Neural cell (in vitro differentiated cells): ENCODE results near the gene ZNF687. TPM values are rescaled to one million over a fixed set of nuclear protein-coding genes. Genes with fewer than 3 reads are reported as not detected.

ENCODE experiments used
- H2AFZ ChIP-seq: fragments of 200-600, 300-800 bp; sonication (generic), shearing (Covaris generic); 2 replicates; pipeline ENCODE4 v1.6.0; 2014; ENCODE audit warnings: low read depth, mild to moderate bottlenecking, antibody characterized with exemption, low read length, moderate library complexity
- H3F3A ChIP-seq: fragments of 200-600 bp; shearing (Covaris generic); 2 replicates; pipeline ENCODE4 v1.6.1; 2016; ENCODE audit warnings: mild to moderate bottlenecking, moderate library complexity, mixed read lengths, antibody characterized with exemption, low read length; ENCODE audit not compliant: insufficient read depth, poor library complexity, severe bottlenecking
- H3K27ac ChIP-seq: fragments of 200-600, 300-800 bp; sonication (generic), shearing (Covaris generic); 2 replicates; pipeline ENCODE4 v1.5.1; 2014; ENCODE audit warnings: mild to moderate bottlenecking, low read length, moderate library complexity
- H3K27me3 ChIP-seq: fragments of 300-800, 200-600 bp; sonication (generic), shearing (Covaris generic); 2 replicates; pipeline ENCODE4 v1.6.0; 2014; ENCODE audit warnings: mild to moderate bottlenecking, low read depth, low read length, moderate library complexity; ENCODE audit not compliant: insufficient read depth
- H3K36me3 ChIP-seq: fragments of 300-800, 200-600 bp; sonication (generic), shearing (Covaris generic); 2 replicates; pipeline ENCODE4 v1.5.1; 2014; ENCODE audit warnings: mild to moderate bottlenecking, antibody characterized with exemption, low read length, moderate library complexity; ENCODE audit not compliant: insufficient read depth
- H3K4me2 ChIP-seq: fragments of 300-800, 200-600 bp; sonication (generic), shearing (Covaris generic); 2 replicates; pipeline ENCODE4 v1.6.0; 2014; ENCODE audit warnings: mild to moderate bottlenecking, low read length
- H3K4me3 ChIP-seq: fragments of 300-800, 200-600 bp; sonication (generic), shearing (Covaris generic); 2 replicates; pipeline ENCODE4 v1.5.1; 2014; ENCODE audit warnings: mild to moderate bottlenecking, low read length, moderate library complexity
- H3K79me2 ChIP-seq: fragments of 200-600 bp; shearing (Covaris generic); replicated peaks from 2 replicates; pipeline ENCODE4 v1.6.0; 2014; ENCODE audit warnings: mild to moderate bottlenecking, low read length, moderate library complexity; ENCODE audit not compliant: insufficient read depth
- H3K9ac ChIP-seq: fragments of 300-800, 200-600 bp; sonication (generic), shearing (Covaris generic); 2 replicates; pipeline ENCODE4 v1.6.1; 2016; ENCODE audit warnings: mild to moderate bottlenecking, low read length, mixed read lengths
- H3K9me2 ChIP-seq: fragments of 200-600 bp; shearing (Covaris generic); 2 replicates; pipeline ENCODE4 v1.6.1; 2016; ENCODE audit warnings: mild to moderate bottlenecking, low read length, mixed read lengths; ENCODE audit not compliant: insufficient read depth
- H3K9me3 ChIP-seq: fragments of 200-600, 300-800 bp; sonication (generic), shearing (Covaris generic); 2 replicates; pipeline ENCODE4 v1.6.1; 2016; ENCODE audit warnings: mild to moderate bottlenecking, mixed run types, low read length, moderate library complexity, mixed read lengths
- H4K20me1 ChIP-seq: fragments of 200-600 bp; shearing (Covaris generic); 2 replicates; pipeline ENCODE4 v1.6.1; 2016; ENCODE audit warnings: mild to moderate bottlenecking, mixed run types; ENCODE audit not compliant: insufficient read depth
- CTCF ChIP-seq: fragments of 450-650 bp; IDR thresholded peaks from 2 replicates; pipeline ENCODE4 v1.5.1; 2014; ENCODE audit warnings: antibody characterized with exemption, mild to moderate bottlenecking, moderate library complexity; ENCODE audit not compliant: poor library complexity, severe bottlenecking
- EP300 ChIP-seq: fragments of 450-650 bp; conservative IDR thresholded peaks from 2 replicates; pipeline ENCODE4 v1.6.1; 2014; ENCODE audit warnings: antibody characterized with exemption, mild to moderate bottlenecking, moderate library complexity; ENCODE audit not compliant: poor library complexity, severe bottlenecking
- EZH2 ChIP-seq: fragments of 200-600, 300-800 bp; shearing (Covaris generic), sonication (generic); IDR thresholded peaks from 2 replicates; pipeline ENCODE4 v1.6.1; 2014; ENCODE audit warnings: antibody characterized with exemption, low read length, borderline replicate concordance, mild to moderate bottlenecking; ENCODE audit not compliant: insufficient read depth, poor library complexity, severe bottlenecking
- MXI1 ChIP-seq: fragments of 450-650 bp; conservative IDR thresholded peaks from 2 replicates; pipeline ENCODE4 v1.6.1; 2014; ENCODE audit warnings: antibody characterized with exemption, mild to moderate bottlenecking; ENCODE audit not compliant: poor library complexity, severe bottlenecking
- POLR2AphosphoS5 ChIP-seq: IDR thresholded peaks from 2 replicates; pipeline ENCODE4 v1.6.1; 2012
- RAD21 ChIP-seq: fragments of 450-650 bp; conservative IDR thresholded peaks from 2 replicates; pipeline ENCODE4 v1.6.1; 2014; ENCODE audit warnings: antibody characterized with exemption, mild to moderate bottlenecking, moderate library complexity
- REST ChIP-seq: IDR thresholded peaks from 2 replicates; pipeline ENCODE4 v1.6.1; 2012; ENCODE audit warnings: borderline replicate concordance
- TAF1 ChIP-seq: IDR thresholded peaks from 2 replicates; pipeline ENCODE4 v1.6.1; 2012; ENCODE audit warnings: low read depth
- polyA plus RNA-seq: library from polyadenylated mRNA; depleted of rRNA; stranded (reverse); fragments of >200 nt; gene quantifications from 2 replicates; pipeline ENCODE4 v1.2.3, GENCODE V29; 2014

ZNF687 gene
- polyA plus RNA-seq, 1 donor from 2014 or later, result 6.9 TPM

GRCh38 chr1:151334822-151335221 lies 52.7 kb downstream of the ZNF687 start:
- no peak overlapping the region for H3K4me3 ChIP-seq
- no peak overlapping the region for H3K4me2 ChIP-seq
- no peak overlapping the region for H3K27ac ChIP-seq
- no peaks in the 10 kb centered on the region for H3K36me3 ChIP-seq
- H3K9ac ChIP-seq, result no peak overlapping the region
- no peaks in the 10 kb centered on the region for H3F3A ChIP-seq
- H2AFZ ChIP-seq, result no peak overlapping the region
- no peaks in the 10 kb centered on the region for H3K9me2 ChIP-seq
- no peak for TF ChIP-seq TAF1
- no peak for TF ChIP-seq CTCF
- no peak for TF ChIP-seq RAD21
- no peak for TF ChIP-seq EP300
- TF ChIP-seq MXI1, result no peak
- no peak for TF ChIP-seq EZH2
- TF ChIP-seq POLR2AphosphoS5, result no peak
- H3K9me3 ChIP-seq, result no peaks in the 10 kb centered on the region
- no peaks in the 10 kb centered on the region for H4K20me1 ChIP-seq
- no peaks in the 10 kb centered on the region for H3K27me3 ChIP-seq
- no peaks in the 10 kb centered on the region for H3K79me2 ChIP-seq

- Histone ChIP-seq H3K9ac (no peak overlapping the region), H3K4me3 (no peak overlapping the region), H3K4me2 (no peak overlapping the region), H3K27ac (no peak overlapping the region), H2AFZ (no peak overlapping the region), H3F3A (no peaks in the 10 kb centered on the region), H4K20me1 (no peaks in the 10 kb centered on the region), H3K9me2 (no peaks in the 10 kb centered on the region), H3K27me3 (no peaks in the 10 kb centered on the region), H3K9me3 (no peaks in the 10 kb centered on the region), H3K79me2 (no peaks in the 10 kb centered on the region), H3K36me3 (no peaks in the 10 kb centered on the region)
- TF ChIP-seq EZH2, result no peak
- TF ChIP-seq POLR2AphosphoS5, result no peak
- no peak for TF ChIP-seq RAD21
- no peak for TF ChIP-seq TAF1
- TF ChIP-seq EP300, result no peak
- TF ChIP-seq REST, result no peak
Measured at GRCh38 chr1:151336556-151336955, 54.5 kb downstream of the ZNF687 start.
